ENCODE results near the gene GNAI3. TPM values are rescaled to one million over a fixed set of nuclear protein-coding genes. Genes with fewer than 3 reads are reported as not detected.

The GNAI3 gene
- total RNA-seq, 4 donors from 2014 or later, result 5.1 to 7.2 (median 6.0) TPM

DNA sequence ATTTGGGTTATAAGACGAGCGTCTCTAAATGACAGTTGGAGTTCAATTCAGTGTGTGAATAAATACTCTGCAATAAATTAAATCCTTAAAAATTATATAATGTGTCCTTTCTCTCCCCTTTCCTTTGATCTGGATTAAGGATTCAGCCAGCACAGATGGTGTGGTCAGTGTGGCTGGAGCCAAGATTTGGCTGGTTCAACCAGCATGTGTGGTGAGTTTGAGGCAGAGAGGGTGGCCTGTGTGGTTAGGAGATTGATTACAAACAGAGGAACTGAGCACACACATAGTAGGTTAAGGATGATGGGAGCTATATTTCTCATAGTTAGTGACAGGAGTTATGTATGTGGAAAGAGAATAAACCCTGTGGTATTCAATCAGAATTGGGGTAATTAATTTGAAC lies 24.7 kb upstream of the GNAI3 start:
- no peaks in the 10 kb centered on the region for H3K36me3 ChIP-seq
- TF ChIP-seq POLR2A (IDR thresholded peaks at IDR 0.05), result no peak
- TF ChIP-seq, protein P1, sequence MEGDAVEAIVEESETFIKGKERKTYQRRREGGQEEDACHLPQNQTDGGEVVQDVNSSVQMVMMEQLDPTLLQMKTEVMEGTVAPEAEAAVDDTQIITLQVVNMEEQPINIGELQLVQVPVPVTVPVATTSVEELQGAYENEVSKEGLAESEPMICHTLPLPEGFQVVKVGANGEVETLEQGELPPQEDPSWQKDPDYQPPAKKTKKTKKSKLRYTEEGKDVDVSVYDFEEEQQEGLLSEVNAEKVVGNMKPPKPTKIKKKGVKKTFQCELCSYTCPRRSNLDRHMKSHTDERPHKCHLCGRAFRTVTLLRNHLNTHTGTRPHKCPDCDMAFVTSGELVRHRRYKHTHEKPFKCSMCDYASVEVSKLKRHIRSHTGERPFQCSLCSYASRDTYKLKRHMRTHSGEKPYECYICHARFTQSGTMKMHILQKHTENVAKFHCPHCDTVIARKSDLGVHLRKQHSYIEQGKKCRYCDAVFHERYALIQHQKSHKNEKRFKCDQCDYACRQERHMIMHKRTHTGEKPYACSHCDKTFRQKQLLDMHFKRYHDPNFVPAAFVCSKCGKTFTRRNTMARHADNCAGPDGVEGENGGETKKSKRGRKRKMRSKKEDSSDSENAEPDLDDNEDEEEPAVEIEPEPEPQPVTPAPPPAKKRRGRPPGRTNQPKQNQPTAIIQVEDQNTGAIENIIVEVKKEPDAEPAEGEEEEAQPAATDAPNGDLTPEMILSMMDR (IDR thresholded peaks at IDR 0.05), result no peak
- WGBS, 2 donors, result 94 to 95% methylated on average over 2 of the region's 2 CpGs
- H3K4me3 ChIP-seq (replicated peaks in 1 of 3), result no peak overlapping the region
- no peaks in the 10 kb centered on the region for H3K27me3 ChIP-seq
- DNase-seq, result no peak
- intact Hi-C loops (cut with DNase I), result no loop called here
- no peak overlapping the region for H3K27ac ChIP-seq
- peaks cover 0 to 4% of the 10 kb centered on the region in 2 donors for H3K4me1 ChIP-seq
- H3K9me3 ChIP-seq, result no peaks in the 10 kb centered on the region

DNA sequence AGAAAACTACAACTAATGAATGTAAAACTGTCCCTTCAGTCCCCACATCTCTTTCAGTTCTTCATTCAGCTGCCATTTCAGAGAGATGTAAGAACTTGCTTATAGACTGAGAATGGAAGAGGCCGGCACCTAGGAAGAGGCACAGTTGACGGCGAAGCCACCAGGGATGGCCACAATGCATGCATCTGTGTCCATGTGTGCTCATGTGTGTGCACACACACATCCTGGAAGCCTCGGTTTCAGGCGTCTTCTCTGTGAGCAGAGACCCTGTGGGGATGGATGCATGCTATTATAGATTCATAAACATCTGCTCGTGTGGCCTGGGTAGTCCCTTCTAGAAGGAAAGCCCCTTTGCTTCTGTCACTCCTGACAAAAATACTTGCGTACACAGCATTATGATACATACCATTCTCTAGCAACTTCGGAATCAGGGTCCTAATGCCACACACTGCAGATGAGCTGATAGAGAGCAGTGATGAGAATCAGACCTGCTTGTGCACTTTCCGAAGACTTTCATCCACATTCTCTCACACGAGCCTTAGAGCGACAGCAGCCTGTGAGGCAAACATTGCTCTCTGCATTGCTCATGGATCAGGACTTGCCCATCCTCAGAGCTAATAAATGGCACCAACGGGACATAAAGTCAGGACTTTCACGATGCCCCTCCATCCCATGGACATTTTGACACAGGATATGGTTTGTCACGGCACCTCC lies 21.2 kb upstream of the GNAI3 start:
- no peak for DNase-seq
- H3K36me3 ChIP-seq, result no peaks in the 10 kb centered on the region
- H3K9me3 ChIP-seq, result no peaks in the 10 kb centered on the region
- no peak overlapping the region for H3K4me3 ChIP-seq (replicated peaks in 1 of 3)
- TF ChIP-seq, protein P1 (IDR thresholded peaks at IDR 0.05), result no peak
- no peak for TF ChIP-seq POLR2A (IDR thresholded peaks at IDR 0.05)
- H3K27me3 ChIP-seq, result no peaks in the 10 kb centered on the region
- no peak overlapping the region for H3K27ac ChIP-seq
- intact Hi-C loops (cut with DNase I), result no loop called here
- H3K4me1 ChIP-seq, result peaks cover 0 to under 1% of the 10 kb centered on the region in 2 donors
- 76 to 86% methylated on average over 14 of the region's 14 CpGs for WGBS, 2 donors

DNA sequence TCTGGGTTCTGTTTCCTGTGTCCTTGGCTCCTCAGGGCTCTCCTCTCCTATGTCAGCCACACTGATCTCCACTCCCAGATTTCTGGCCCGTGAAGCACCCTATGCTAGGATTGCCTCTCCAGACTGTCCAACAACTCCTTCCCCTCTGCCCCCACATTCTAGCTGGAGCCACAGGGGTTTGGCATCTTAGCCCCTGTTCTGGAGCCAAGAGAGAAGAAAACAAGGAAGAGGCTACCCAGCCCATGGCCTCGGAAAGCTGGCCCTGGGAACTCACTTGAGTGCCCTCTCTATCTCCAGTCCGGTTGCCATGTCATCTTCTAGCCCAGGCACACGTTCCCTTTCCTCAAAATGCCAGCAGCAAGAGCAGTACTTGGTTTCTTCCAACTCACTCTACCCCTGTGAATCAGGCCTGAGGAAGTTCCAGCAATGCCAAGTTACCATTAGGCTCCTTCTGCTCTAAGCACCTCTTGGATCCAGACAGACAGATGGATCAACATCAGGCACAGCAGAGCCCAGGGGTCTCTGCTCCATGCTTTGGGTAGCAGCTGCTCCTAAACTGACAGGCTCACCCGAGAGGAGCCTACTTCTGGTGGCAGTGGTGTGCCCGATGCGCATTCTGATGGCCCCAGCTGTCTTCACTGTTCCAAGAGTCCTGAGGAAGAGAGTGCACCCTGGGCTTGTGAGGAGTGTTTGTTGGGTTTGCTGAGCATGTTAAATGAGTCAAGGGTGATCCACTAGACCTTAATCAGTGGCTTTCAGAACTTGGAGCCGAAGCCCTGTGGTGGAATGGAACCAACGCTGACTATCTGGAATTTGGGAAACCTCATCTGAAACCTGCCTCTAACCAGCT lies 20.3 kb upstream of the GNAI3 start:
- H3K36me3 ChIP-seq, result no peaks in the 10 kb centered on the region
- H3K4me1 ChIP-seq, result peaks cover 4 to 6% of the 10 kb centered on the region in 2 donors
- no peaks in the 10 kb centered on the region for H3K9me3 ChIP-seq
- no peak for TF ChIP-seq POLR2A (IDR thresholded peaks at IDR 0.05)
- TF ChIP-seq, protein P1 (IDR thresholded peaks at IDR 0.05), result no peak
- no peaks in the 10 kb centered on the region for H3K27me3 ChIP-seq
- intact Hi-C loops (cut with DNase I), result no loop called here
- H3K27ac ChIP-seq, result no peak overlapping the region
- DNase-seq, result no peak
- 87 to 88% methylated on average over 6 to 9 of the region's 9 CpGs for WGBS, 2 donors
- H3K4me3 ChIP-seq (replicated peaks in 1 of 3), result no peak overlapping the region

DNA sequence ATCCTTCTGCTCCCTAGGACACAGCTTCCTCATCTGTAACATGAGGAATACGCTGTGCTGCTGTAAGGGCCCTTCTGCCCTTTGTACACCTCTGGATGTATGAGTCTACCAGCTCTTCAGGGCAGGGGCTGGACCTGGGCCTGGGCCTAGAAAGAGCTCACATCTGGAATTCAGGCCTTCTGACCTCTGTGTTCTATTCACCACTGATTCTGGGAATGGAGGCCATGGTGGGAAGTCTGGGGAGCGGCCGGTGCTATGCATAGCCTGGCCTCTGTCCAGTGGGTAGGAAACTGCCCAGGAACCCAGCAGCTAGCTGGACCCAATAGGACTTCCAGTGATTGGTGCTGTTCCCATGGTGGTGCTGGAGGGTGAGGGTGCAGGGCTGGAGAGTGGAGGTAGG lies 19.7 kb upstream of the GNAI3 start:
- 92% methylated on average over 3 of the region's 3 CpGs; no CpG with 5 or more reads in 1 of the 2 donors for WGBS, 2 donors
- Histone ChIP-seq H3K27ac (no peak overlapping the region), H3K4me1 (peaks cover 4 to 6% of the 10 kb centered on the region in 2 donors), H3K4me3 (replicated peaks in 1 of 3) (no peak overlapping the region), H3K9me3 (no peaks in the 10 kb centered on the region), H3K27me3 (no peaks in the 10 kb centered on the region), H3K36me3 (no peaks in the 10 kb centered on the region)
- DNase-seq, result no peak
- intact Hi-C loops (cut with DNase I), result no loop called here
- TF ChIP-seq POLR2A (IDR thresholded peaks at IDR 0.05), result no peak
- TF ChIP-seq, protein P1 (IDR thresholded peaks at IDR 0.05), result no peak

Measured in thyroid gland (tissue), 4 donors.